A673 (cell line): Measurements from ENCODE around the gene DNAH8. TPM values are rescaled to one million over a fixed set of nuclear protein-coding genes. Genes with fewer than 3 reads are reported as not detected.

Experiments used
- BruUV-seq: library from RNA; stranded (reverse); fragments of 400-500 nt; replicated peaks from 2 replicates; lab custom pipeline; 2021; lab: Mats Ljungman, UMichigan
- CTCF ChIA-PET: fragments of 300-600 bp; sonication (Branson Sonifier 250); formaldehyde crosslinking; loops from one replicate; lab custom pipeline; 2022; ENCODE audit warnings: antibody characterized with exemption; lab: Charles Lee
- POLR2A ChIA-PET: fragments of 300-600 bp; sonication (Branson Sonifier 250); formaldehyde crosslinking; loops from one replicate; lab custom pipeline; 2022; ENCODE audit warnings: antibody characterized with exemption; ENCODE audit not compliant: low non-redundant PET; lab: Charles Lee
- DNase-seq: peaks from one replicate; pipeline ENCODE4 v3.0.0-alpha.2; 2015; ENCODE audit warnings: low spot score
- H3K27ac ChIP-seq: fragments of 200-600 bp; sonication (generic); 2 replicates; pipeline ENCODE4 v1.5.1; 2016; ENCODE audit warnings: mixed run types, low read depth, mild to moderate bottlenecking, mixed read lengths, antibody characterized with exemption, low read length; ENCODE audit not compliant: poor library complexity, severe bottlenecking
- H3K27me3 ChIP-seq: fragments of 200-600 bp; sonication (generic); replicated peaks from 2 replicates; pipeline ENCODE4 v1.6.1; 2017; ENCODE audit warnings: mixed run types, low read depth, mild to moderate bottlenecking, mixed read lengths, antibody characterized with exemption, low read length; ENCODE audit not compliant: insufficient read depth, poor library complexity
- H3K36me3 ChIP-seq: fragments of 200-600 bp; sonication (generic); 2 replicates; pipeline ENCODE4 v1.6.1; 2016; ENCODE audit warnings: mixed run types, mild to moderate bottlenecking, mixed read lengths, antibody characterized with exemption, low read length; ENCODE audit not compliant: insufficient read depth, poor library complexity, severe bottlenecking
- H3K4me1 ChIP-seq: fragments of 200-600 bp; sonication (generic); 2 replicates; pipeline ENCODE4 v1.6.1; 2017; ENCODE audit warnings: mixed run types, mild to moderate bottlenecking, mixed read lengths, antibody characterized with exemption, low read length; ENCODE audit not compliant: insufficient read depth, poor library complexity, severe bottlenecking
- H3K4me3 ChIP-seq: fragments of 200-600 bp; sonication (generic); 2 replicates; pipeline ENCODE4 v1.5.1; 2016; ENCODE audit warnings: low read depth, mixed run types, mild to moderate bottlenecking, mixed read lengths, low read length; ENCODE audit not compliant: poor library complexity, severe bottlenecking
- H3K9me3 ChIP-seq: fragments of 200-600 bp; sonication (generic); 2 replicates; pipeline ENCODE4 v1.6.1; 2016; ENCODE audit warnings: mixed run types, low read depth, mild to moderate bottlenecking, mixed read lengths, antibody characterized with exemption, low read length; ENCODE audit not compliant: poor library complexity, severe bottlenecking
- CTCF ChIP-seq: fragments of 300-800, 200-600 bp; sonication (generic); conservative IDR thresholded peaks from 2 replicates; pipeline ENCODE4 v1.5.1; 2017; ENCODE audit warnings: low read depth, mild to moderate bottlenecking, antibody characterized with exemption, low read length, moderate library complexity, mixed read lengths
- EZH2 ChIP-seq: fragments of 200-600 bp; sonication (generic); IDR thresholded peaks from 2 replicates; pipeline ENCODE4 v1.6.1; 2017; ENCODE audit warnings: borderline replicate concordance, low read depth, mild to moderate bottlenecking, mixed read lengths, antibody characterized with exemption, low read length; ENCODE audit not compliant: poor library complexity, severe bottlenecking
- intact Hi-C: fragments of 100-400 bp; cut with micrococcal nuclease; formaldehyde crosslinking; loops from one replicate; pipeline ENCODE4 v1.10.0; 2022; ENCODE audit not compliant: unreplicated experiment
- total RNA-seq: library from RNA; stranded (reverse); gene quantifications from 2 replicates; pipeline ENCODE4 v1.2.3, GENCODE V29; 2021

DNAH8 gene
- total RNA-seq, 1 experiment from 2014 or later = not detected

- no peak overlapping the region for H3K4me3 ChIP-seq
- no peaks in the 10 kb centered on the region for H3K36me3 ChIP-seq
- no peaks in the 10 kb centered on the region for H3K9me3 ChIP-seq
- peaks cover 29% of the 10 kb centered on the region for H3K27me3 ChIP-seq
- TF ChIP-seq EZH2 = no peak
- TF ChIP-seq CTCF = no peak
- no peak for DNase-seq
- H3K4me1 ChIP-seq = no peaks in the 10 kb centered on the region
- intact Hi-C loops = no loop called here
- BruUV-seq = no TSS peak
- ChIA-PET POLR2A (no interaction called here), CTCF (no interaction called here)
- H3K27ac ChIP-seq = no peak overlapping the region
Measured at GRCh38 chr6:38802497-38802896, 87.4 kb downstream of the DNAH8 start.

GRCh38 chr6:38803129-38803528 is 88.0 kb downstream of the DNAH8 start:
- no peaks in the 10 kb centered on the region for H3K4me1 ChIP-seq
- BruUV-seq = no TSS peak
- intact Hi-C loops = no loop called here
- no peak overlapping the region for H3K27ac ChIP-seq
- H3K36me3 ChIP-seq = no peaks in the 10 kb centered on the region
- POLR2A ChIA-PET = no interaction called here
- CTCF ChIA-PET = no interaction called here
- H3K9me3 ChIP-seq = no peaks in the 10 kb centered on the region
- TF ChIP-seq CTCF = no peak
- no peak for TF ChIP-seq EZH2
- H3K27me3 ChIP-seq = peaks cover 29% of the 10 kb centered on the region
- H3K4me3 ChIP-seq = no peak overlapping the region
- DNase-seq = no peak

GRCh38 chr6:38804358-38804757 is 89.2 kb downstream of the DNAH8 start:
- no peak overlapping the region for H3K27ac ChIP-seq
- no peak for DNase-seq
- no peaks in the 10 kb centered on the region for H3K9me3 ChIP-seq
- no TSS peak for BruUV-seq
- no peaks in the 10 kb centered on the region for H3K36me3 ChIP-seq
- intact Hi-C loops = no loop called here
- ChIA-PET POLR2A (no interaction called here), CTCF (no interaction called here)
- no peak overlapping the region for H3K4me3 ChIP-seq
- no peak for TF ChIP-seq EZH2
- TF ChIP-seq CTCF = no peak
- H3K4me1 ChIP-seq = no peaks in the 10 kb centered on the region
- peaks cover 33% of the 10 kb centered on the region for H3K27me3 ChIP-seq
